Stimulated activated CD4-positive, alpha-beta T cell treated with anti-CD3 and anti-CD28 coated beads, Interleukin-4, amount 100 ng/mL, for 24 hours (primary cell): ENCODE results near the gene RASA3.

Experiments
- DNase-seq: peaks from one replicate; pipeline ENCODE4 v3.0.0-alpha.2; 2020

Gene RASA3

GRCh38 chr13:114046431-114046975 is 85.9 kb downstream of the RASA3 start:
- no peak for DNase-seq

DNA sequence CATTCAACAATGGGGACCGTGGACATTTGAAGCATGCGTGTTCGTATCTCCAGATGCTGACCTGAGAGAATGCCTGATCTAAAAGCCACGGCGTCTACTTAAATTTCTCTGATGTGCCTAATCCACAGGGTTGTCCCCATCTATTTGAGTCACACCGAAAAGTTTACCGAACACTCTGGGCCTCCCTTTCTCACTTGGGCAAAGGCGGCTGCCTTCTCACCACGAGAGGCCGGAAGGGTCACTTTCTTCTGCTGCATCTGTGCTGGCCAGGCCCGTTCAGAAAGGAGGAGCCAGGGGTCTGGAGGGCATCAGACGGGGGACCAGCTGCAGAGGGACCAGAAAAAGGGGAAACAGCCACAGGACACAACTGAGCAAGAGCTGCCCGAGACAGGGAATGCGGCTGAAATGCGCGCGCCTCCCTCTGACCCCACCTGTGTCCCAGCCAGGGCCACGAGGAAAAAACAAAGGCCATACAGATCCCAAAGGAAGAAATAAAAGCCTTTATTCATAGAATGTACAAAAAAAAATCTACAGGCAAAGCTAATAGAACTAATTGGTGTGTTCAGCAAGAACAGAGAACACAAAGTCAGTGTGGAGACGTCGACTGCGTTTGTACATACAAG is 87.2 kb downstream of the RASA3 start:
- no peak for DNase-seq

- no peak for DNase-seq
Measured at GRCh38 chr13:114044486-114044885, 87.9 kb downstream of the RASA3 start.

DNA sequence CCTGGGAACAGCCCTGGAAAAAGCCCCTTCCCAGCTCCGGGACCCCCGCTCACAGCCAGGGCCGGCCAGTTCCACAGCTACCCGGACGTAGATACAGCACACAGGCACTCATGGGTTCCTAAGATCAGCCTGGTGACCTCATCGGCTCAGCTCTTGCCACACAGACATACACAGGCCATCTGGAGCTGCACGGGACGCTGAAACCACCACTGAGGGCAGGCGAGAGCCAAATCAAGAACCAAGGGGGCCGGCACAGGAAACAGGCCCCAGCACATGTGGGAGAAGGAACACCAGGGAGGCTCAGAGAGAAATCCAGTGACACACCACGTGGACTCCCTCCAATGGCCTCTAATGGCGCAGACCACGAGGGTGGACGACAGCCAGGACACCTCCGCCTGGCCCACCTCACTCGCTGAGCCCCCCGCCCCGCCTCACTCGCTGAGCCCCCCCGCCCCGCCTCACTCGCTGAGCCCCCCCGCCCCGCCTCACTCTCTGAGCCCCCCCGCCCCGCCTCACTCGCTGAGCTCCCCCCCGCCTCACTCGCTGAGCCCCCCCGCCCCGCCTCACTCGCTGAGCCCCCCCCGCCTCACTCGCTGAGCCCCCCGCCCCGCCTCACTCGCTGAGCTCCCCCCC is 88.9 kb downstream of the RASA3 start:
- no peak for DNase-seq

DNA sequence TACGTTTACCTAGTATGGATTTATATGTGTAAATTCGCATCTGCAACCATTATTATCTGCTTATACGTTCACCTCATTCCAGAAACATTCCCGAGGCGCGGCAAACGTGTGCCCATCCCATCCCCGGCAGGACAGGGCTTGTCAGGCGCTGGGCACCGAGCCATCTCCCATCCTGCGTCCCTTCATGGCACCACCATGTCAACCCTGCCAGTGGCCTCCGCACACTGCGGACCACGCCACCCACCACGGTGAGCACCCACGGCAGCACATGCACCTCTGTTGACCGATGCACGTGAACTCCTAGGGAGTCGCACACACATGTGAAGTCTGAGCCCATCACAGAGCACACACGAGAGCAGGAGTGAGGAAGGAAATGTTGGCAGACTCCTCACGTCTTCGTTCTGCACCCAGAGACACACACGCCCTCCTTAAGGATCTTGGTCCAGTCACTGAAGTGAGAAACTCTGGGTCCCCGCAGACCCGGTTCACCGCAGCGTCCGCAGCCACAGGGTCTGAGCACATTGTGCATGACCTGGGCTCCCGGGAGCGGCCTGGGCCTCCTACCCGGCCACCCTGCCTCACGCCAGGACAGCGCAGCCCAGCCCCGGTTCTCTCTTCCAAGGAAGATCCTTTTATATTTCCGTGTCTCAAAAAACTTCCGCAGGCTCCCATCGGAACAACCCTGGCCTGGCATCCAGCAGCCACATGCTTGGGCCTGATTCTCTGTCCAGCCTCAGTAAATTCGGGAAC is 90.2 kb downstream of the RASA3 start:
- DNase-seq = no peak

DNA sequence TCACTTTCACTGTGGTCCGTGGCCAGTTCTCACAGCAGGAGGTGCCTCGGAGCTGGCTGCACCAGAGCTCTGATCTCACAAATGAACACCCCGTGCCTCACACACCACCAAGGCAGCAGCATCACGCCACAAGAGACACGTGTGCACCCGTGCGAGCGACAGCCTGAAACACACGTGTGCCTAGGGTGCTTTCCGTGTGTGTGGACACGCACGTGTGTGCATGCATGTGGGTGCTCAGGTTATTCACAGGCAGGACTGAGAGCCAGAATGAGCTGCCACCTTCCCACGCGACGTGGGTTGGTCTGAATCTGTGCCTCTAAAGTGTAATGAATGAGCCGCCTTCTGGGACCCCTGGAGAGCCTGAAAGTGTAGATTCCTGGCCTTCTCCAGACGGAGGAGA is 90.9 kb downstream of the RASA3 start:
- DNase-seq = no peak

- no peak for DNase-seq
Measured at GRCh38 chr13:114039471-114040141, 92.8 kb downstream of the RASA3 start.

DNA sequence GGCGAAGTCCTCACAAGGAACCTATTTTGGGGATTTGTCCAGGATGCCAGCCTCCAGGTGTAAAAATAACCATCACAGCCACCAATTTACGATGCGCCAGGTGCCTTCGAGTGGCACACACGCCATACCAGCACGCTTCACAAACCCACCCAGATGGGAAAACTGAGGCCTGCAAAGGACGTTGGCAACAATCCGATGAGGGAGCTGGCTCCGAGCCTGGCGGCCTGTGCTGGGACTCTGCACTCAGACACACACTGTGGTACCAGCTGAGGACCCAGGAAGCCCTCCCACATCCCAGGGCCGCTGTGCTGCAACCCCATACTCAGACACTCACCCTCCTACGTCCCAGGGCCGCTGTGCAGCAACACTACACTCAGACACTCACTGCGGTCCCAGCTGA is 93.5 kb downstream of the RASA3 start:
- DNase-seq = no peak

DNA sequence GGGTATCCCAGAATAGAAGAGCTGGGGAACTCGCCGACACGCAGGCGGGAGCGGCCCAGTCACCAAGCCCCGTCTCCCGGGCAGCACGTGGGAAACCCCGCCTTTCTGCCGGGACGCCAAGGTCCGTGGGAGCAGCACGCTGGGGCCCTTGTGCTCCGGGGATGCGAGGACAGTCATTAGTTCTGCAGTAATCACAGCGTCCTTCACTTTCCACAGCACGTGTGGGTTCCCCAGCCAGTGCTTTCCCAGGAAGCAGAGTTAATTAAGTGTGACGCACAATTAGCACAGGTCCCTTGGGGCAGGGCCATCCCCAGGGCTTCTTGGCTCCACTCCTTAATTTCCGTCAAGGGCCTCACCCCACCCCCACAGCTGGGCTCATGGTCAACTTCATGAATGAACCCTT is 94.2 kb downstream of the RASA3 start:
- no peak for DNase-seq

- DNase-seq = no peak
Measured at GRCh38 chr13:114037674-114038073, 94.7 kb downstream of the RASA3 start.

DNA sequence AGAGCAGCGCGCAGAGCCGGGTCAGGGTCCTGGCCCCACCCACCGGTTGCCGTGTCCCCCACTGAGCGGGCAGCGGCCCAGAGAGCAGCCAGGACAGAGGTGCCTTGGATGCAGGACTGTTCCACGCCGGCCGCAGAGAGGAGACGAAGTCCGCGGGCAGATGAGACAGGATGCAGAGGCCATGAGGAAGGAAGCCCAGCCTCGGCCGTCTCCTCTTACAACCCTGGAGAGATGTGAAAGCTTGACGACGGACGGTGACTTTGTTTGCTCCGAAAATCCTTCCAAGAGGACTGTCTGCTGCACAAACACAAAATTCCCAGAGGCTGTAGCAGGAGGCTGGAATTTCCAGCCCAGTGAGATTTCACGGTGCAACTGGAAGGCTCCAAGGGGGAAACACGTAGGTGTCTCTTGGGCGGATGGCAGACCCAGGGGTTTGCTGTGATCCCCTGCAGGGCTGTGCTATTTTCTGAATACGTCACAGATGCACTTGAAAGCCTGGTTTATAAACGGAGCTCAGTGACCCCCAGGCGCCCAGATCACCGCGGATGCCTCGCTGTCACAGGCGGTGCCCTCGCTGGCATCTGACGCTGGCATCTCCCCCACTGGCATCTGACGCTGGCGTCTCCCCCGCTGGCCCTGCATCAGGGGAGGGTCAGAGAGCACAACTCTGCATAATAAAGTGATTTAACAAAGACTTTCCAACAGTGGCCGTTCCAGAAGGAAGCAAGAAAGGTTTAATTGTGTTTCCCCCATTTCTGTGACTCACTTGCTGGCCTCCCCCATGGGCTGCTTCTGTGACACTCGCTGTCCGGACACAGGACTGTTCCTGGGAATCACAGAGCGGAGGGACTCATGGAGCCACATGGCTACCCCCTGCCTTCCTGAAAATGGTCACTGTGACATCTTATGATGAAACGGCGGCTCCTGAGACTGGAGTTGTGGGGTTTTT is 96.6 kb downstream of the RASA3 start:
- DNase-seq = no peak

- DNase-seq = no peak
Measured at GRCh38 chr13:114035186-114035582, 97.2 kb downstream of the RASA3 start.

DNA sequence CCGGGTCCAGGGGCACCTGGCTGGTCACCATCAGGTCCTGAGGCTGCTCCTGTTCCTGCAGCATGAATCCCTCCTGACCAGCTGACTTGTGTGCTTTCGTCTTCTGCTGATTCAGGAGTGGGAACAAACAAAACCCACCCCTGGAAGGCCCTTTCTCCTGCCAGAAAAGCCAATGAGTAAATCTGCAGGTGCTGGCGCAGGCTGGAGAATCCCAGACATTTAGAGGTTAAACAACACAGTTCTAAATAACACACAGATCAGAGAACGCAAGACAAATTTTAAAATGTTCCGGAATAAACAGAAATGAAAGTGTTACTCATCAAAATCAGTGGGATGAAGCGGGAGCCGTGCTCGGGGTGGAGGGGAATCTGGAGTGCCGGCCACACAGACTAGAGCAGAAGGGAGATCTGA is 97.9 kb downstream of the RASA3 start:
- no peak for DNase-seq

GRCh38 chr13:114033541-114034315 is 98.7 kb downstream of the RASA3 start:
- no peak for DNase-seq

GRCh38 chr13:114032126-114032799 is 100.2 kb downstream of the RASA3 start:
- DNase-seq = no peak

GRCh38 chr13:114031631-114032030 is 100.8 kb downstream of the RASA3 start:
- no peak for DNase-seq

DNA sequence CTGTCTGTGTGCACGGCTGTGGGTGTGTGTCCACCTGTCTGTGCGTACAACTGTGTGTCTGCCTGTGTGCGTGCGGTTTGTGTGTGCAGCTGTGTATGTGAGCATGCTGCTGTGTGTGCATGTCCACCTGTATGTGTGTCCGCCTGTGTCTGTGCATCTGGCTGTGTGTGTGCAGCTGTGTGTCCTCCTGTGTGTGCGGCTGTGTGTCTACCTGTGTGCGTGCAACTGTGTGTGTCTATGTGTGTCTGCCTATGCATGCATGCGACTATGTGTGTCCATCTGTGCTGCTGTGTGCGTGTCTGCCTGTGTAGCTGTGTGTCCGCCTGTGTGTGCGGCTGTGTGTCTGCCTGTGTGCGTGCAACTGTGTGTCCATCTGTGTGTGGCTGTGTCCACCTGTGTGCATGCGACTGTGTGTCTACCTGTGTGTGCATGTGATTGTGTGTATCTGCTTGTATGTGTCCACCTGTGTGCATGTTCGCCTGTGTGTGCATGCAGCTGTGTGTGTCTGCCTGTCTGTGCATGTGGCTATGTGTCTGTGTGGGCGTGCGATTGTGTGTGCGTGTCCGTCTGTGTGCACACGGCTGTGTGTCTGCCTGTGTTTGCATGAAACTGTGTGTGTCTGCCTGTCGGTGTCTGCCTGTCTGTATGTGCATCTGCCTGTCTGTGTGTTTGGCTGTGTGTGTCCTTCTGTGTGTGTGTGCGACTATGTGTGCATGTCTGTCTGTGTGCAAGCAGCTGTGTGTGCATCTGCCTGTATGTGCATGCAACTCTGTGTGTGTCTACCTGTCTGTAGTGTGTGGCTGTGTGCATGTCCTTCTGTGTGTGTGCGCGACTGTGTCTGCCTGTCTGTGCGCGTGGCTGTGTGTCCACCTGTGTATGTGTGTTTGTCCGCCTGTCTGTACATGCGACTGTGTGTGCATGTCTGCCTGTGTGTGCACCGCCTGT is 101.5 kb downstream of the RASA3 start:
- DNase-seq = no peak

GRCh38 chr13:114029866-114030625 is 102.4 kb downstream of the RASA3 start:
- DNase-seq = no peak

DNA sequence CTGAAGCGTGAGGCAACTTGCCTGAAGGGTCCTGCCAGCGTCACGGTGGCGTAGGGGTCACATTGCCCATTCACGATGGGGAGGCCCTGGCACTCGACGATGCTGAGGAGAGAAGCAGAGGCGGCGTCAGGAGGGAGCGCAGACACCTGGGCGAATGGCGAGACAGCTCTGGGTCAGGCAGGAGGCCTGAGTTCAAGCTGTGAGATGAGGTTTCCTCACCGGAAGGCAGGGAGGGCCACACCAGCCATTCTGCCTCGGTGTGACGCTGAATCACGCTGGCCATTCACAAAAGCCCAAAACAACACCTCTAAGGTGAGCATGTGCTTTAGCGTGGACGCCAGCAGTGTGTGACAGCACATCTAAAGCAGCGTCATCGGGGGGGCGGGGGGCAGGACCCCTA is 104.6 kb downstream of the RASA3 start:
- DNase-seq = no peak
